ENCODE data around the gene PTS. TPM values are rescaled to one million over a fixed set of nuclear protein-coding genes. Genes with fewer than 3 reads are reported as not detected.
"Not testable (repeated sequence)": the region's sequence is repeated elsewhere in the genome, so short reads cannot be mapped to it uniquely, and the experiment has no call there.

Gene PTS
- 10 to 100 TPM; 24.1 to 31.0 TPM for total RNA-seq

GRCh38 chr11:112226062-112226830, at the start of gene PTS:
TSS of gene PTS (plus strand) at chr11:112226428. CDS start at chr11:112226444, 16 bp downstream.
- Mint-ChIP-seq H3K27ac (peak within 1 kb of the TSS; percentile 97), H3K9me3 (no peaks in the 10 kb centered on the region), H3K27me3 (no peaks in the 10 kb centered on the region), H3K4me3 (peak within 1 kb of the TSS; percentile 92), H3K4me1 (peaks cover 7% of the 10 kb centered on the region), H3K36me3 (ENCODE audit: low read depth) (peaks cover 41% of the 10 kb centered on the region)
- peak; percentile 98 for ATAC-seq (replicated peaks)

GRCh38 chr11:112177589-112177988, 48.6 kb upstream of the PTS start:
- ATAC-seq (replicated peaks) = no peak
- Mint-ChIP-seq H3K4me3 (no peak overlapping the region), H3K27ac (no peak overlapping the region), H3K9me3 (no peaks in the 10 kb centered on the region), H3K36me3 (ENCODE audit: low read depth) (no peaks in the 10 kb centered on the region), H3K27me3 (peaks cover 20% of the 10 kb centered on the region), H3K4me1 (peaks cover 7% of the 10 kb centered on the region)

GRCh38 chr11:112178428-112178827, 47.8 kb upstream of the PTS start:
- Mint-ChIP-seq H3K4me1 (peaks cover 7% of the 10 kb centered on the region), H3K4me3 (no peak overlapping the region), H3K36me3 (ENCODE audit: low read depth) (no peaks in the 10 kb centered on the region), H3K9me3 (no peaks in the 10 kb centered on the region), H3K27ac (no peak overlapping the region), H3K27me3 (peaks cover 20% of the 10 kb centered on the region)
- ATAC-seq (replicated peaks) = no peak

GRCh38 chr11:112178936-112179335, 47.3 kb upstream of the PTS start:
- no peak for ATAC-seq (replicated peaks)
- Mint-ChIP-seq H3K4me3 (no peak overlapping the region), H3K36me3 (ENCODE audit: low read depth) (no peaks in the 10 kb centered on the region), H3K27me3 (peaks cover 23% of the 10 kb centered on the region), H3K27ac (no peak overlapping the region), H3K9me3 (no peaks in the 10 kb centered on the region), H3K4me1 (peaks cover 7% of the 10 kb centered on the region)

- Mint-ChIP-seq H3K27ac (no peak overlapping the region), H3K36me3 (ENCODE audit: low read depth) (no peaks in the 10 kb centered on the region), H3K4me3 (no peak overlapping the region), H3K4me1 (peaks cover 6% of the 10 kb centered on the region), H3K27me3 (peaks cover 21% of the 10 kb centered on the region), H3K9me3 (no peaks in the 10 kb centered on the region)
- ATAC-seq (replicated peaks) = no peak
These were observed 46.6 kb upstream of the PTS start for GRCh38 chr11:112179601-112180000.

- Mint-ChIP-seq H3K36me3 (ENCODE audit: low read depth) (no peaks in the 10 kb centered on the region), H3K4me1 (no peaks in the 10 kb centered on the region), H3K4me3 (no peak overlapping the region), H3K27ac (no peak overlapping the region), H3K9me3 (no peaks in the 10 kb centered on the region), H3K27me3 (peaks cover 11% of the 10 kb centered on the region)
- ATAC-seq (replicated peaks) = no peak
These were observed 43.4 kb upstream of the PTS start for GRCh38 chr11:112182867-112183266.

GRCh38 chr11:112185883-112186282, 40.3 kb upstream of the PTS start:
- Mint-ChIP-seq H3K36me3 (ENCODE audit: low read depth) (no peaks in the 10 kb centered on the region), H3K4me1 (no peaks in the 10 kb centered on the region), H3K9me3 (no peaks in the 10 kb centered on the region), H3K27me3 (peaks cover 3% of the 10 kb centered on the region), H3K27ac (no peak overlapping the region), H3K4me3 (no peak overlapping the region)
- ATAC-seq (replicated peaks) = no peak

GRCh38 chr11:112186304-112186703, 39.9 kb upstream of the PTS start:
- H3K4me1 Mint-ChIP-seq = no peaks in the 10 kb centered on the region

GRCh38 chr11:112195113-112195512, 31.1 kb upstream of the PTS start:
- H3K4me1 Mint-ChIP-seq; H3K27ac Mint-ChIP-seq; H3K36me3 Mint-ChIP-seq (ENCODE audit: low read depth); H3K4me3 Mint-ChIP-seq; H3K9me3 Mint-ChIP-seq; H3K27me3 Mint-ChIP-seq; ATAC-seq (replicated peaks): not testable (repeated sequence)

More at GRCh38 chr11:112186304-112186703, 39.9 kb upstream of the PTS start:
- Mint-ChIP-seq H3K27me3 (peaks cover 3% of the 10 kb centered on the region), H3K9me3 (no peaks in the 10 kb centered on the region), H3K27ac (no peak overlapping the region), H3K36me3 (ENCODE audit: low read depth) (no peaks in the 10 kb centered on the region), H3K4me3 (no peak overlapping the region)
- ATAC-seq (replicated peaks) = no peak

- no peak overlapping the region for H3K27ac Mint-ChIP-seq
- no peaks in the 10 kb centered on the region for H3K27me3 Mint-ChIP-seq
- H3K4me3 Mint-ChIP-seq = no peak overlapping the region
- H3K4me1 Mint-ChIP-seq = no peaks in the 10 kb centered on the region
- no peak for ATAC-seq (replicated peaks)
- H3K36me3 Mint-ChIP-seq (ENCODE audit: low read depth) = no peaks in the 10 kb centered on the region
- no peaks in the 10 kb centered on the region for H3K9me3 Mint-ChIP-seq
These were observed 30.3 kb upstream of the PTS start for GRCh38 chr11:112195951-112196351.

- Mint-ChIP-seq H3K27ac (no peak overlapping the region), H3K9me3 (no peaks in the 10 kb centered on the region), H3K36me3 (ENCODE audit: low read depth) (no peaks in the 10 kb centered on the region), H3K27me3 (no peaks in the 10 kb centered on the region), H3K4me1 (no peaks in the 10 kb centered on the region), H3K4me3 (no peak overlapping the region)
- no peak for ATAC-seq (replicated peaks)
These were observed 29.6 kb upstream of the PTS start for GRCh38 chr11:112196519-112197087.

- not testable (repeated sequence) for H3K9me3 Mint-ChIP-seq; H3K4me3 Mint-ChIP-seq; H3K27me3 Mint-ChIP-seq; H3K27ac Mint-ChIP-seq; H3K36me3 Mint-ChIP-seq (ENCODE audit: low read depth); H3K4me1 Mint-ChIP-seq; ATAC-seq (replicated peaks)
These were observed 27.1 kb upstream of the PTS start for GRCh38 chr11:112199101-112199500.

GRCh38 chr11:112200252-112200651, 26.0 kb upstream of the PTS start:
- Mint-ChIP-seq H3K36me3 (ENCODE audit: low read depth) (no peaks in the 10 kb centered on the region), H3K4me3 (no peak overlapping the region), H3K9me3 (no peaks in the 10 kb centered on the region), H3K27ac (no peak overlapping the region), H3K27me3 (no peaks in the 10 kb centered on the region), H3K4me1 (no peaks in the 10 kb centered on the region)
- ATAC-seq (replicated peaks) = no peak

GRCh38 chr11:112206071-112206470, 20.2 kb upstream of the PTS start:
- ATAC-seq (replicated peaks) = no peak
- peaks cover 2% of the 10 kb centered on the region for H3K4me1 Mint-ChIP-seq
- H3K9me3 Mint-ChIP-seq = no peaks in the 10 kb centered on the region
- no peak overlapping the region for H3K27ac Mint-ChIP-seq
- H3K36me3 Mint-ChIP-seq (ENCODE audit: low read depth) = no peaks in the 10 kb centered on the region
- no peak overlapping the region for H3K4me3 Mint-ChIP-seq
- peaks cover 4% of the 10 kb centered on the region for H3K27me3 Mint-ChIP-seq

- Mint-ChIP-seq H3K4me3 (peak overlapping the region; percentile 54), H3K9me3 (no peaks in the 10 kb centered on the region), H3K4me1 (peaks cover 13% of the 10 kb centered on the region), H3K27ac (peak overlapping the region; percentile 41), H3K27me3 (peaks cover 4% of the 10 kb centered on the region), H3K36me3 (ENCODE audit: low read depth) (no peaks in the 10 kb centered on the region)
- ATAC-seq (replicated peaks) = peak; percentile 67
These were observed 15.3 kb upstream of the PTS start for GRCh38 chr11:112210890-112211289.

Measured in activated T-helper 17 cell treated with anti-CD3 and anti-CD28 coated beads, Interleukin-2, amount 50 U/mL, for 72 hours (primary cell).